ENCODE measurements around the gene COL11A2.
A peak's percentile ranks its signal among the peaks of the same experiment; 100 is the strongest.
"Not testable (repeated sequence)": the region's sequence is repeated elsewhere in the genome, so short reads cannot be mapped to it uniquely, and the experiment has no call there.

COL11A2 gene

DNA sequence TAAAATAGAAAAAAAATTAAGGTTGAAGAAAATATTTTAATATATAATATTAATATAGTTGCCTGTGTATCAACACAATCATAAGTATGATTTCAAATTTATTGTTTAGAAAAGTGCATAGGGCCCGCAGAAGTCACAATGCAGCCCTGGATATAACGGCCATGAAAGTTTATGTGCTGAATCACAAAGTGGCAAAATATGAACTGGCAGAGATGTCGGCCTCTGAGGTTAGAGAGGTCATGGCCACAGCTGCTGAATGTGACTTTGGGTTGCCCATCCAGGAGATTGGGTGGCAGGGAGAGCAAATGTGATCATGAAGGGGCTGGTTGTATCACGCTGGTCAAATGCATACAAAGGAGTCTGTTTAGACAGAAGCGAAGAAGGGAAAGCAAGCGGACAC lies 35.7 kb downstream of the COL11A2 start:
- DNase-seq (ENCODE audit: low spot score) = no peak

DNA sequence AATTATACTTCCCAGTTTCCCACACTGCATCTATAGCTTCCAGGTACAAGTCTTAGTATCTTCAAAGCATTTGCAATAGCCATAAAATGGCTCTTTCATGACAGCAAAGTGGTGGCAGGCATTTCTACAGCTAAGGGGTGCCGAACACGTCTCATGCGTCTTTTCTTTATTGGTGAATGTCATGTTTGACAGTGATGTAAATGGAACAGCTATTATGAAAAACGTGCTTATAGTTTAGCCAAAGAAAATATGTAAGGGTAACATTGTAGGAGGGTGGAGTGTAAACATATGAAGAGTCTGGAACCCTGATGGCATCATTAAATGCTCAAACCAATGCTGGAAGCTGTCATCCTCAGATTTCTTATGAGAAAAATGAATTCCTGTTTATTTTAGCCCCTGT lies 37.9 kb downstream of the COL11A2 start:
- DNase-seq (ENCODE audit: low spot score) = no peak

DNA sequence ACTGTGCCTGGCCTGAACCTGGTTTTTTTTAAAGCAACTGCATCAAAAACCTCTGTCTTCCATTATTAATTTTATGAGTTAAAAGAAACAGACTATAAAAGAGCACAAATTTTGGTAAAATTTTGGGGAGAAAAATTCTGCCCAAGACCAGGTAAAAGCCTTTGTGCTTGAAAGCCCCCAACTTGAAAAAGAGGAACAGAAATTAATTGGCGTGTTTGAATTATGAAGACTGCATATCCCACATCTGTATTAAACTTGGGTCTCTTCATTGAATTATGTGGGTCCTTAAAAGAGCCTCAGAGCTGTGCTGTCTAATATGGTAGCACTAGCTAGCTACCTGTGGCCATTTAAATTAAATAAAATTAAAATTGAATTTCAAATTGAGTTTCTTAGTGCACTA lies 41.2 kb downstream of the COL11A2 start:
- DNase-seq (ENCODE audit: low spot score) = no peak

DNA sequence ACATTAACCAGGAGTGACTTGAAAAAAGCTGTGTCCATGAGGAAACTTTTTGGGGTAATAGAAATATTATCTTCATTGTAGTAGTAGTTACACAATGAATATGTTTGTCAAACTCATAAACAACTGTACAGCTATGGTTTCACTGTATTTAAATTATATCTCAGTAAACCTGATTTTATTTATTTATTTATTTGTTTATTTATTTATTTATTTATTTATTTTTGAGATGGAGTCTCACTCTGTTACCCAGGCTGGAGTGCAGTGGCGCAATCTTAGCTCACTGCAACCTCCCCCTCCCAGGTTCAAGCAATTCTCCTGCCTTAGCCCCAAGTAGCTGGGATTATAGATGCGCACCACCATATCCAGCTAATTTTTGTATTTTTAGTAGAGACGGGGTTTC lies 41.7 kb downstream of the COL11A2 start:
- not testable (repeated sequence) for DNase-seq (ENCODE audit: low spot score)

DNA sequence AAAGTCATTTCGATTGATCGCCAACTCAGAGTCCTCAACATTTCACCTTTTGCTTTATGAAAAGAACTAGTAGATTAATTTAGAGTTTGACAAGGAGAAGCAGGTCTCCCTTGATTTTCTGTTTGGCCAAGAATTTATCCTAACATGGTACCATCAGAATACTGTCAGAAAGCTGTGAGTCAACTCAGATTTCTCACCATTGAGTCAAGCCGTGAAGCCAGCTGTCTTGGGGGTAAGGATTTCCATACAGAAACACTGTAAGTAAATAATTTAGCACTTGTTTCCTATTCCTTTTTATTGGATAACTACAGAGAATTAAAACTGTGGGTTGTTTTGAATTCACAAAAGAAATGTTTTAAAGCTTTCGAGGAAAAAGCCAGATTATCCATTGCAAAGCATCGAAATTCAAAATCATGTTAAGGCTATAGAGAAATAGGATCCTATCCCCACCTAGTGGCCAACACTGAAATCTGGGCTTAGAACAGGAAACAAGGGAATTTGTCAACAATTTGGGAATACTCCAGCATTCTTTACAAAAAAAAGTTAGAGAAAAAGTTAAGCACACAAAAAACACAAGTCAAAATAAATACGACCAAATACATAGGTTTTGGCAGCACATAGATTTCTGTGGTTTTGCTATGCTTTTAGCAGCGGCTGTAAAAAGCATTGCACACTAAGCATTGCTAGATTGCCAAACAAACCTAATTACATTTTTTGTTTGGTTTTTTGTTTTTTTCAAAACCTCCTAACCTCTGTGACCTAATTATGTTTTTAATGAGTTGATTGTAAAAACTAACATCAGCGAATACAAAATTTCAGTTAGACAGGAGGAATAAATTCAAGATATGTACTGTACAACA lies 44.2 kb downstream of the COL11A2 start:
- DNase-seq (ENCODE audit: low spot score) = peak; percentile 53

DNA sequence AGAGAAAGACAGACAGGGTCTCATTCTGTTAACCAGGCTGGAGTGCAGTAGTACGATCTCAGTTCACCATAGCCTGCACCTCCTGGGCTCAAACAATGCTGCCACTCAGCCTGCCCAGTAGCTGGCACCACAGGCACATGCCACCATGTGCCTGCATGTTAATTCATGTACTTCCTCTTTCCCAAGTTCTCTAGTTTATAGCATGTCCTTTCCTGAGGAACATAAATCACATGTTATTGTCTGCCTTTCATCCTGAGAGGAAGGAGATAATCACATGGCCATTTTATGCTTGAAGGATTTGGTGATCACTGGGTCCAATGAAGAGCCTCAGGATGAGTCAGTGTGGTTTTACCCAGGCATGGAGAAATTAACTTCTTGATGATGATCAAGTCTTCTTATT lies 47.9 kb downstream of the COL11A2 start:
- peak; percentile 80 for DNase-seq (ENCODE audit: low spot score)

DNA sequence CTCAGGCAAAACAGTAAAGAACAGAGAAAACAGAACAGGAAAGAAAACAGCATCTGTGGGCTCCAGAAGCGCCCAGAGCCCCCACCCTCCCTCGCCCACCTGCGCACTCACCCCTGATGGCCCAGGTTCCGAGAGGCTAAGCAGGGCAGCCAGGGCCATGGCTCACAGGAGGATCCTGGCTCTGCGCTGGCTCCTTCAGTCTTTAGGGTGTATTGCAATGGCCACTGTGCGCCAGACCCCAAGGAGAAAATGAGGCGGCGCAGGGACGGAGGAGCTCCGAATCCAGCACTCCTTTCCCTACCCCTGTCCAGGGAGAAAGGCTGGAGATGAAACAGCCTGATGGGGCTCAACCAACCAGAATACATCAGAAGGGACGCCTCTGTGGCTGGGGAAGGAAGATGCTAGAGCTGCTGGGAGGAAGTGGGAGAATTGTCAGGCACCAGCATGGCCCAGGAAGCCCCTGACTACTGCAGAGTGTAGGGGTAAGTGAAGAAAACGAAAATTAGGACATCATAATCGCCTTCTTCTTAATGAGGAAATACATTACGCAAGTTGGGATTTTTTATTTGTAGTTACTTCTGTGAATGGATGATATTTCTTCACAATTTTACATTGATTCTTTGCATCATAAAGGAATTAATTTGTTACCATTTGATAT lies 49.0 kb downstream of the COL11A2 start:
- DNase-seq (ENCODE audit: low spot score) = no peak

DNA sequence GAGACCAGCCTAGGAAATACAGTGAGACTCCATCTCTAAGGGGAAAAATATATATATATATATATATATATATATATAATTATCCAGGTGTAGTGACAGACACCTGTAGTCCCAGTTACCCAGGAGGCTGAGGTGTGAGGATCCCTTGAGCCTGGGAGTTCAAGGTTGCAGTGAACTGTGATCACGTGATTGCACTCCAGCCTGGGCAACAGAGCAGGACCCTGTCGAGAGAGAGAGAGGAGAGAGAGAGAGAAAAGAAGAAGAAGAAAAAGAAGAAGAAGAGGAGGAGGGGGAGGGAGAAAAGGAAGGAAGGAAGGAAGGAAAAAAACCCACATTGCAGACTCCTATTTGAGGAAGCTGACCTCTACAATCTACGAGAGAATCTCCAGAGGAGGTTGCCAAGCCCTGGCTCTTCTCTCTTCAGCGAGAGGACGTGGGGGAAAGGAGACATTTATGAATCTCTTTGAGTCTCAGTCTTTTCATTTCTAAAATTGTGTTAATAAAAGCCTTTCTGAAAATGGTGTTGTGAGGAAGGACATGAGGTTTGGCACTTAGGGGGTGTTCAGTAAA lies 49.7 kb downstream of the COL11A2 start:
- DNase-seq (ENCODE audit: low spot score) = no peak

DNA sequence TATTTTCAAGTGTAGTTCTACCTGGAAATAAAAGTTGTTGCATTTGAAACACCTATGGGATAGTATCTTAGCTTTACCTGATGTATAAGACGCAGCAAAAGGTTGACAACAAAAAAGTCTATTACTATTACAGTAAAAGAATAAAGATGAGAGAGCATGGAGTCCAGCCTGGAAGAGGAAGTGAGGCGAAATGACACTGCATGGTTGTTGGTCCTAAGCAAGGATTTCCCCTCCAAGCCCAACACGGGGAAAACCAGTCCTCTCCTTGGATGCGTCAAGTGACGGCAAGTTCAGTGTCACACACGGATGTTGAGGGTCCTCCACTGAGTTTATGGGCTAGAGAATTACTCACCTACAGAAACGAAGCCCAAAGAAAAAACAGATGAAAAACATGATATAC lies 51.7 kb downstream of the COL11A2 start:
- no peak for DNase-seq (ENCODE audit: low spot score)

DNA sequence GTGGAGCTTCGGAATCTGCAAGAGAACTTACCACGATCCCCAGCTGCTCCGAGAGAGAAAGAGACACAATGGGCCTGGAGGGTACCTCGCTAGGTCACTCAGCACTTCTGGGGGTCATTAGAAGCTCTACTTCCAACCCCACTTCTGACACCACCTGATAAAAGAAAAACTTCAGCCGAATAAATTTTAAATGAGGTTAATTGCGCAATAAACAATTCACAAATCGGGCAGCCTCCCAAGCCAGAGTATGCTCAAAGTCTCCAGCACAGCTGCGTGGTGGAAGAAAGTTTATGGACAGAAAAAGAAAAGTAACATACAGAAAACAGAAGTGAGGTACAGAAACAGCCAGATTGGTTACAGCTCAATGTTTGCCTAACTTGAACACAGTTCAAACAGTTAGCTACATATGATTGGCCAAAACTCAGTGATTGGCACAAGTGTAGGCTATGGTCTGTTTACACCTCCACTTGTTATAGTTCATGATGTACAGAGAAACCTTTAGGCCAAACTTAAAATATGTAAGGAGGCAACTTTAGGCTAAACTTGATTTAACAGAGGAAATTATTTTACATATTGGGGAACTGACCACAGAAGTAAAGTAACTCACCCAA lies 52.6 kb downstream of the COL11A2 start:
- DNase-seq (ENCODE audit: low spot score) = no peak

DNA sequence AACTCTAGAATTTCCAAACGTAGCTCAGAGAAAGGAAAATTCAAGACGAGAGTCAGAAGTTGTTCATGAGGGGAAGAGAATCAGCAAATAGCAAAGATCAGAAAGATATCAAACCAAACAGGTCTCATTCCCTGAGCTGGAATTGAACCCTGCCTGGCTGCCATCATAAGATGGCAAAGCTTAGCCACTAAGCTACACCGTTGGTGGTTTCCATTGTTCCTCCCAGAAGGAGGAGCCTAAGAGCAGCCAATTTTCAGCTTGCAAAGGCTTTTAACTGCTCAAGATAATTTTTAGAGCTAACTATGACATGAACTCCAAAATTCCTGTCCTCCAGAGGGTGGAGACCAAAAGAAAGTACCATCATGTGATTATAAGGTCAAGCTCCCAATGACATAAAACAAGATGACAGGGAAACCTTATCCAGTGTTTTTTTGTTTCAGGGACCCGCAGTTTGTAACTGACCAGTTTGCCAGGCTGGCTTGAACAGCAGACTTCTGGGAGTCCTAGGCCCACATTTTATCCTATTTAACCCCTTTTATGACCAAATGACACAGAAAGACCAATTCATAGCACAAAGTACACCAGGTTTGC lies 55.9 kb downstream of the COL11A2 start:
- no peak for DNase-seq (ENCODE audit: low spot score)

DNA sequence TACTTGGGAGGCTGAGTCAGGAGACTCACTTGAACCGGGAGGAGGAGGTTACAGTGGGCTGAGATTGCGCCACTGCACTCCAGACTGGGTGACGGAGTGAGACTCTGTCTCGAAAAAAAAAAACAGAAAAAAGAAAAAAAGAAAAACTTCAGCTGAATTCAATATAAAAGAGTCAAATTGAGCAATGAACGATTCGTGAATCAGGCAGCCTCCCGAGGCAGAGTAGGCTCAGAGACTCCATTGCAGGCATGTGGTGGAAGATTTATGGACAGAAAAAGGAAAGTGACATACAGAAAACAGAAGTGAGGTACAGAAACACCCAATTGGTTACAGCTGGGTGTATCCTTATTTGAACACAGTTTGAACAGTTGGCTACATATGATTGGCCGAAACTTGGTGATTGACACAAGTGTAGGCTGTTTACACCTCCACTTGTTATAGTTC lies 60.2 kb downstream of the COL11A2 start:
- no peak for DNase-seq (ENCODE audit: low spot score)

DNA sequence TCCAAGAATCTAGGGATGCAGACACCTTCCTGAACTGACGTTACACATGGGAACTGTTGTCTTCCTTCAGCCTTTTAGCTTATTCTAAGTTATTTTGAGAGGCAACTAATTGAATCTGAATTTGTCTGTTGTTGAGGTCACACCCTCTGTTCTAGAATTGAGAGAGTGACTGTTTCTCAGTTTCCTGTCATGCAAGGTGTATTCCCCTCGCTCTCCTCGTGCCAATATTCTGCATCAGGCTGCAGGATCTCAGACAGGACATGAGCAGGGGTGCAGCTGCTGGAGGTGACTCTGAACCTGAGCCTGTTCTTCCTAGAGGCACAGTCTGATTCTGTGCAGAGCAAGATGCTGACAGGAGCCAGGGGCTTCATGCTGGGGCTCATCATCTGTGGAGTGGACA lies 63.9 kb downstream of the COL11A2 start:
- no peak for DNase-seq (ENCODE audit: low spot score)

DNA sequence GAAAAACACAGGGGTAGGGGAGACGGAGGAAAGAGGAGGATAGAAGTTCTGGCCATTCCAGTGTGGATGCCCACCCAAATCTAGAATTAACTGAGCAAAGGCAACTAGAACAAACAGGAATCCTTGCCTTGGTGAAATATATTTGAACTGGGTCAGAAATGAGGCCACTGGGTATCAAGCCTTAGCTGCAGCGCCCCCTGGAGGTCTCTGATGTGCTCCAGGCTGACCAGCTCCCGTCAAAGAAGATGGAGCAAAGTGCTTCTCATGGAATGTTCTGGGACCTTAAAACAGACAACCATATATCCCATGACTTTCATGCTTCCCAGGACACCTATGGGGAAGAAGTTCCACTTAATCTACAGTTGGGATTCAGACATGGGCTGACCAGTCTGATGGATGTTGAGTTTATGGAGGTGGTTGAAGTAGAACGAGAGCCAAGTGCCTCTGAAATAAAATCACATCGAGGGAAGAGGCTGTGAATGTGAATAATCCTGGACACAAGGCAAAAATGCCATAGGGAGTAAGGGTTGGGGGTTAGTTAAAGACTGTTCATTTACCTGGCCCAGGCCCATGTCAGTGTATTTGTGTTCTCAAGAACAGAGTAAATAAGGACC lies 66.1 kb downstream of the COL11A2 start:
- peak; percentile 36 for DNase-seq (ENCODE audit: low spot score)

DNA sequence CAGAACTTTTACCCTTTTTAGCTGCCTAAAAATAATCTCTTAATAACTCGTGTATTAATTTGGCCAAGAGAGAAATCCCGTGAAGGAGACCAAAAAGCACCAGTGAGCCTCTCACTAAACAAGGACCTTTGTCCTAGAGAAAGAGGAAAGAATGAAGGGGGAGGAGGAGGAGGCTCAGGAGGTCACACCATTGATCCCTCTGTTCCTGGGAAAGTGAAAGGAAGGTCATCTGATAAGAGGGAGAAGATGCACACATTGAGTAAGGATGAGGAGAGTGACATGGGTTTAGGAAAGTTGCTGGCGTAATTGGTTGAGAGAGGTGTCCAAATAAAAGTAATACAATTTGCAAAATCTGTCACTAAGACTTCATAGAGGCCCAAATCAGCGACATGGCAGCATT lies 67.3 kb downstream of the COL11A2 start:
- no peak for DNase-seq (ENCODE audit: low spot score)

DNA sequence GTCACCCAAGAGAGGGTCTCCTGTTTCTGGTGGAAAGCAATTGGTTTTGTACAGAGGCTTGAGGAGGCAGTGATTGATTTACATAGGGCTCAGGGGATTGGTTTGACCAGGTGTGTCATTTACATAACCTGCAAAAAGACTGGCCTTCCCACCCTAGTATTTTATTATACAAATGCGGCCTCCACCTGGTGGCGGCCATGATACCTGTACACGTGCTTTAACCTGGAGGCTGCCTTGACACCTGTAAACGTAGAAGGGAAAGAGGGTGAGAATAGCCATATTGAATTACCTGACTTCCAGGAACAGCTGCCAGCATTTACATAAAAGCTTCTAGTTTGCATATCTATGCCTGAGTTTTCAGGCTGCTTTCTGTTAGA lies 67.8 kb downstream of the COL11A2 start:
- DNase-seq (ENCODE audit: low spot score) = no peak

DNA sequence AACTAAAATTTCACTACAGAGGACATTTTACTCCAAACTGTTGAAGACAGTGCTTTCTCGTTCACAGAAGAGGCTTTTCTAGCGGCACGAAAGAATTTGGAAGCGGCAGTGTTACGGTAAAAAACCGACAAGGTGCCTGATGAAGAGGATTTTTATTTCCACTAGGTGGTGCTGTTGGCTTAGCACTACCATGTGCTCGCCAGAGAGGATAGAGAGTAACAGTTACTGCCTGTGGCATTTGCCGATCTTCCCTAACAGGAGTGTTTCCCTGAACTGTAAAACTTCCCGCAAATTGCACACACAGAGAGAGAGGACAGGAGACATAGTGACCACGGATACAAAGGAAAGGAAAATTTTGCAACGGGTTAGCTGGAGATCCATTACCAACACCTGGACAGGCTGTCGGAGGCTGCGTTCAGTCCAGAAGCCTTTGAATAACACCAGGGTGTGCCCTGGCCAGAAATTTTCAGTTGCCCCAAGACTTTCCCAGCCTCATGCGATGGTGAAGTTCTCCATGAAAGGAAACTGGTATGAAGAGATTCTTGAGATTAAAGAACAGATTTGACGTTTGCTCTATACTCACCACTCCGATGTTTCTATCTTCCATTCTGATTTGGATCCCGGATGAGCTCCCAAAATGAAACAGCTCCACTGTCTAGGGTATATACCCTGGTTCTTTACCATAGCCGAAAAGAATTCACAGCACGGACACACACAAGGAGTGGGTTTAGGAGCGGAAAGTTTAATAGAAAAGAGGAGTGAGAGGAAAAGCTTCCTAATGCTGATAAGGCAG lies 68.3 kb downstream of the COL11A2 start:
- DNase-seq (ENCODE audit: low spot score) = peak; percentile 45

DNA sequence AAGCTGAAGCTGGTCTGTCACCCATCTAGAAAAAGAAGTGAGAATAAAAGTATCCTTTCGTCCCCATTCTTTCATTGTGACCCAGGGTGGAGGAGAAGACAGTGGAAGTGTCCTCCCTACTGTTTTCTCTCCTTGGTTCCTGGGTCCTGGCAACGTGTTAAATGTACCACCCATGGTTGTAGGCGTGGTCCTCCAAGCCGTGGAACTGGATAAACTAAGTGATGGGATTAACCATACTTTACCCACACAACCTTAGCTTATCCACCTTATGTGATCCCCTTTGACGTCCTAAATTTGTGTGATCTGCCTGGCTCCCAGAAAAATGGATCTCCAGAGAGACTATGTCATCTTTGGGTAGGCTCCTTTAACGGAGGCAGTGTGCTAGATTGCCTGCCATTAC lies 69.1 kb downstream of the COL11A2 start:
- no peak for DNase-seq (ENCODE audit: low spot score)

DNA sequence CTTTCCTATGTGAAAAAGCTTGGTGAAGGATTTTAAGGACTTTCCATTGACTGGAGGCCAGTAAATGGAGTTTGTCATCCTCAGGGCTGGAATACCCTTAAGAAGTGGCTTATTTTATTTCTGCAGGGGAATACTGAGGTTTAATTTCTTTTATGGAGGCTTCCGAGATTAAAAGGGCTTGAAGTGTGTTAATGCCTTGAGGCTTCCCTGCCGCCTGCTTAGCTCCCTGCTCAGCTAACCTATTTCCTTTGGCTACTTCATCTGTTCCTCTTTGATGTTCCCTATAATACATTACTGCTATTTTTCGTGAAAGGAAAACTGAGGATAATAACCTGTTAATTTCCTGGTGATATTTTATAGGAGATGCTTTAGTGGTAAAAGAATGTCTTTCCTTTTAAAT lies 72.3 kb downstream of the COL11A2 start:
- no peak for DNase-seq (ENCODE audit: low spot score)

DNA sequence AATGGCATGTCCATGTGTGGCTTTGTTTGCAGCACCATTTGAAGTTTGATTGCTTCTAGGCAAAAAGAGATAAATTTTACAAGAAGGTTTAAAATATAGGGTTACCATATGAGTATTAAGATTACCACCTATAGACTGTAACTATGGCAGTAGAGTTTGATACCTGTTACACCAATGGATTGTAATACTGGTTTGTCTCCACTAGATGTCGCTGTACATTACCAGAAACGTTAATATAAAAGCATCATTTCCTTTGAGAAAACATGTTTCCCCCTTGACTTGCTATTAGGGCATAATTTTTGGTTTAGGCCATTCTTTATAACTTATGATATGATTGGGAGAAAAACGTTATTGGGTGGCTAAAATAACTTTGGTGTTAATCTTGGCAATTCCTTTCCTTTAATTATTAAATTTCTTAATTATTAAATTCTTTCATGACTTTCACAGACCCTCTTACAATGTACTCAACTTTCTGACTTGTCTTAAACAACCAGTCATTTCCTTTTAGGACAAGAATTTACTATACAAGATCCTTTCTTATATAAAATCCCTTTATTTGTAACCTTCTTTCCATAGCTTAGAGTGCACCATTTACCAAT lies 73.6 kb downstream of the COL11A2 start:
- DNase-seq (ENCODE audit: low spot score) = peak; percentile 54

DNA sequence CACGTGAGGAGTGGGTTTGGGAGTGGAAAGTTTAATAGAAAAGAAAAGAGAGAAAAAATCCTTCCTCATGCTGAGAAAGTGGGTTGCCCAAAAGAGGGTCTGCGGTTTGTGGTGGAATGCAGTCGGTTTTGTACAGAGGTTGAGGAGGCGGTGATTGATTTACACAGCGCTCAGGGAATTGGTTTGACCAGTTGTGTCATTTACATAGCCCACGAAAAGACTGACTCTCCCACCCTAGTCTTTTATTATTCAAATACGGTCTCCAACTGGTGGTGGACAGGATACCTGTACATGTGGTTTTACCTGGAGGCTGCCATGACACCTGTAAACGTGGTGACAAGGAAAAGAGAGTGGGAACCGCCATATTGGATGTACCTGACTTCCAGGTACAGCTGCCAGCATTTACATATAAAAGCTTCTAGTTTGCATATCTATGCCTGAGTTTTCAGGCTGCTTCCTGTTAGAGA lies 74.4 kb downstream of the COL11A2 start:
- no peak for DNase-seq (ENCODE audit: low spot score)

All from kidney tubule cell (primary cell).